Measurements from ENCODE around the gene PES1.

Gene PES1

GRCh38 chr22:30531651-30532608 is 59.8 kb downstream of the PES1 start:
- H3K27me3 ChIP-seq (ENCODE audit: control insufficient read depth, insufficient read depth, low read length): no peaks in the 10 kb centered on the region
- no peaks in the 10 kb centered on the region for H3K36me3 ChIP-seq (ENCODE audit: control insufficient read depth, insufficient read depth, low read length)
- no peak overlapping the region for H3K4me3 ChIP-seq (ENCODE audit: low read depth, low read length)
- H3K9me3 ChIP-seq (ENCODE audit: control insufficient read depth, insufficient read depth, low read length): no peaks in the 10 kb centered on the region
- H3K27ac ChIP-seq (ENCODE audit: low read depth, low read length): no peak overlapping the region
- H3K4me1 ChIP-seq (ENCODE audit: control insufficient read depth, insufficient read depth, low read length): no peaks in the 10 kb centered on the region
- H3K9ac ChIP-seq (ENCODE audit: low read depth, low read length): no peak overlapping the region

GRCh38 chr22:30526656-30527055 is 65.1 kb downstream of the PES1 start:
- no peaks in the 10 kb centered on the region for H3K36me3 ChIP-seq (ENCODE audit: control insufficient read depth, insufficient read depth, low read length)
- H3K27ac ChIP-seq (ENCODE audit: low read depth, low read length): no peak overlapping the region
- no peak overlapping the region for H3K9ac ChIP-seq (ENCODE audit: low read depth, low read length)
- H3K4me1 ChIP-seq (ENCODE audit: control insufficient read depth, insufficient read depth, low read length): no peaks in the 10 kb centered on the region
- no peaks in the 10 kb centered on the region for H3K27me3 ChIP-seq (ENCODE audit: control insufficient read depth, insufficient read depth, low read length)
- no peak overlapping the region for H3K4me3 ChIP-seq (ENCODE audit: low read depth, low read length)
- H3K9me3 ChIP-seq (ENCODE audit: control insufficient read depth, insufficient read depth, low read length): no peaks in the 10 kb centered on the region
